ENCODE results near the gene GPC3.

GPC3 gene

GRCh38 chrX:133538148-133538547, 447.2 kb downstream of the GPC3 start:
- POLR2A ChIA-PET, result no interaction called here
- DNase-seq (ENCODE audit: extremely low spot score), result no peak
- CTCF ChIA-PET, result interaction anchor here (0.8 kb wide), 1 partner anchor 120 kb away, joined by 3 read pairs; no protein-coding TSS in a partner anchor
- no peak for TF ChIP-seq PKNOX1 (IDR thresholded peaks at IDR 0.05)
- no peak for TF ChIP-seq ELF4 (IDR thresholded peaks at IDR 0.05)
- no peak for TF ChIP-seq HDGF (IDR thresholded peaks at IDR 0.05; ENCODE audit: borderline replicate concordance)
- TF ChIP-seq SP1 (IDR thresholded peaks at IDR 0.05), result no peak
- no peak for TF ChIP-seq L3MBTL2 (conservative IDR thresholded peaks at IDR 0.05)
- TF ChIP-seq SUZ12 (IDR thresholded peaks at IDR 0.05), result no peak
- TF ChIP-seq FOXK2 (IDR thresholded peaks at IDR 0.05), result no peak
- TF ChIP-seq FOXA1 (IDR thresholded peaks at IDR 0.05), result no peak
- no peak for TF ChIP-seq ZNF384 (IDR thresholded peaks at IDR 0.05)
- TF ChIP-seq FOXM1 (IDR thresholded peaks at IDR 0.05; ENCODE audit: borderline replicate concordance), result no peak
- TF ChIP-seq NFRKB (IDR thresholded peaks at IDR 0.05), result no peak
- TF ChIP-seq BHLHE40 (IDR thresholded peaks at IDR 0.05; ENCODE audit: borderline replicate concordance), result no peak
- no peak for TF ChIP-seq LEF1 (IDR thresholded peaks at IDR 0.05; ENCODE audit: borderline replicate concordance)
- TF ChIP-seq TARDBP (IDR thresholded peaks at IDR 0.05), result no peak
- TF ChIP-seq CTBP1 (IDR thresholded peaks at IDR 0.05; ENCODE audit: borderline replicate concordance), result no peak
- TF ChIP-seq ARNT (IDR thresholded peaks at IDR 0.05), result no peak

- CTCF ChIA-PET, result no interaction called here
- POLR2A ChIA-PET, result no interaction called here
Observed at GRCh38 chrX:133537142-133537541, 448.3 kb downstream of the GPC3 start.

GRCh38 chrX:133535066-133535465, 450.3 kb downstream of the GPC3 start:
- no peak for DNase-seq (ENCODE audit: extremely low spot score)
- ChIA-PET CTCF (no interaction called here), POLR2A (no interaction called here)
- TF ChIP-seq FOXM1 (IDR thresholded peaks at IDR 0.05; ENCODE audit: borderline replicate concordance) (no peak), ARNT (IDR thresholded peaks at IDR 0.05) (no peak), SP1 (IDR thresholded peaks at IDR 0.05) (no peak), NFRKB (IDR thresholded peaks at IDR 0.05) (no peak), L3MBTL2 (conservative IDR thresholded peaks at IDR 0.05) (no peak), PKNOX1 (IDR thresholded peaks at IDR 0.05) (no peak), FOXK2 (IDR thresholded peaks at IDR 0.05) (no peak), BHLHE40 (IDR thresholded peaks at IDR 0.05; ENCODE audit: borderline replicate concordance) (no peak), LEF1 (IDR thresholded peaks at IDR 0.05; ENCODE audit: borderline replicate concordance) (no peak), SUZ12 (IDR thresholded peaks at IDR 0.05) (no peak), TARDBP (IDR thresholded peaks at IDR 0.05) (no peak)

More at GRCh38 chrX:133537142-133537541, 448.3 kb downstream of the GPC3 start:
- no peak for DNase-seq (ENCODE audit: extremely low spot score)
- TF ChIP-seq LEF1 (IDR thresholded peaks at IDR 0.05; ENCODE audit: borderline replicate concordance) (no peak), ELF4 (IDR thresholded peaks at IDR 0.05) (no peak), FOXK2 (IDR thresholded peaks at IDR 0.05) (no peak), FOXM1 (IDR thresholded peaks at IDR 0.05; ENCODE audit: borderline replicate concordance) (no peak), CTBP1 (IDR thresholded peaks at IDR 0.05; ENCODE audit: borderline replicate concordance) (no peak), SP1 (IDR thresholded peaks at IDR 0.05) (no peak), TARDBP (IDR thresholded peaks at IDR 0.05) (no peak), PKNOX1 (IDR thresholded peaks at IDR 0.05) (no peak), FOXA1 (IDR thresholded peaks at IDR 0.05) (no peak), L3MBTL2 (conservative IDR thresholded peaks at IDR 0.05) (no peak), BHLHE40 (IDR thresholded peaks at IDR 0.05; ENCODE audit: borderline replicate concordance) (no peak), ZNF384 (IDR thresholded peaks at IDR 0.05) (no peak), NFRKB (IDR thresholded peaks at IDR 0.05) (no peak), HDGF (IDR thresholded peaks at IDR 0.05; ENCODE audit: borderline replicate concordance) (no peak), SUZ12 (IDR thresholded peaks at IDR 0.05) (no peak), ARNT (IDR thresholded peaks at IDR 0.05) (no peak)

GRCh38 chrX:133534172-133534571, 451.2 kb downstream of the GPC3 start:
- no peak for DNase-seq (ENCODE audit: extremely low spot score)
- ChIA-PET POLR2A (no interaction called here), CTCF (no interaction called here)
- TF ChIP-seq NFRKB (IDR thresholded peaks at IDR 0.05), result no peak
- no peak for TF ChIP-seq SP1 (IDR thresholded peaks at IDR 0.05)
- no peak for TF ChIP-seq FOXM1 (IDR thresholded peaks at IDR 0.05; ENCODE audit: borderline replicate concordance)
- TF ChIP-seq ARNT (IDR thresholded peaks at IDR 0.05), result no peak
- no peak for TF ChIP-seq ZNF384 (IDR thresholded peaks at IDR 0.05)
- TF ChIP-seq LEF1 (IDR thresholded peaks at IDR 0.05; ENCODE audit: borderline replicate concordance), result no peak
- TF ChIP-seq BHLHE40 (IDR thresholded peaks at IDR 0.05; ENCODE audit: borderline replicate concordance), result no peak
- no peak for TF ChIP-seq HDGF (IDR thresholded peaks at IDR 0.05; ENCODE audit: borderline replicate concordance)
- no peak for TF ChIP-seq L3MBTL2 (conservative IDR thresholded peaks at IDR 0.05)
- no peak for TF ChIP-seq FOXK2 (IDR thresholded peaks at IDR 0.05)
- TF ChIP-seq PKNOX1 (IDR thresholded peaks at IDR 0.05), result no peak
- no peak for TF ChIP-seq FOXA1 (IDR thresholded peaks at IDR 0.05)
- no peak for TF ChIP-seq CTBP1 (IDR thresholded peaks at IDR 0.05; ENCODE audit: borderline replicate concordance)
- no peak for TF ChIP-seq ELF4 (IDR thresholded peaks at IDR 0.05)

- no peak for DNase-seq (ENCODE audit: extremely low spot score)
- POLR2A ChIA-PET, result no interaction called here
Observed at GRCh38 chrX:133533249-133533648, 452.1 kb downstream of the GPC3 start.

More at GRCh38 chrX:133533249-133533648, 452.1 kb downstream of the GPC3 start:
- TF ChIP-seq SUZ12 (IDR thresholded peaks at IDR 0.05), result no peak
- no peak for TF ChIP-seq FOXK2 (IDR thresholded peaks at IDR 0.05)
- TF ChIP-seq NFRKB (IDR thresholded peaks at IDR 0.05), result no peak
- no peak for TF ChIP-seq LEF1 (IDR thresholded peaks at IDR 0.05; ENCODE audit: borderline replicate concordance)
- no peak for TF ChIP-seq FOXA1 (IDR thresholded peaks at IDR 0.05)
- TF ChIP-seq HDGF (IDR thresholded peaks at IDR 0.05; ENCODE audit: borderline replicate concordance), result no peak
- TF ChIP-seq SP1 (IDR thresholded peaks at IDR 0.05), result no peak
- CTCF ChIA-PET, result no interaction called here

Data from HEK293T (cell line).